ENCODE results near the gene APOBEC3A.
"Not testable (repeated sequence)": the region's sequence is repeated elsewhere in the genome, so short reads cannot be mapped to it uniquely, and the experiment has no call there.

The APOBEC3A gene

GRCh38 chr22:38943201-38943600 lies 14.2 kb upstream of the APOBEC3A start:
- no peak for DNase-seq (ENCODE audit: low spot score)

GRCh38 chr22:38943882-38944281 lies 13.5 kb upstream of the APOBEC3A start:
- DNase-seq (ENCODE audit: low spot score): no peak

- DNase-seq (ENCODE audit: low spot score): no peak
Observed at GRCh38 chr22:38944653-38945052, 12.8 kb upstream of the APOBEC3A start.

GRCh38 chr22:38945706-38946338 lies 11.6 kb upstream of the APOBEC3A start:
- not testable (repeated sequence) for DNase-seq (ENCODE audit: low spot score)

DNA sequence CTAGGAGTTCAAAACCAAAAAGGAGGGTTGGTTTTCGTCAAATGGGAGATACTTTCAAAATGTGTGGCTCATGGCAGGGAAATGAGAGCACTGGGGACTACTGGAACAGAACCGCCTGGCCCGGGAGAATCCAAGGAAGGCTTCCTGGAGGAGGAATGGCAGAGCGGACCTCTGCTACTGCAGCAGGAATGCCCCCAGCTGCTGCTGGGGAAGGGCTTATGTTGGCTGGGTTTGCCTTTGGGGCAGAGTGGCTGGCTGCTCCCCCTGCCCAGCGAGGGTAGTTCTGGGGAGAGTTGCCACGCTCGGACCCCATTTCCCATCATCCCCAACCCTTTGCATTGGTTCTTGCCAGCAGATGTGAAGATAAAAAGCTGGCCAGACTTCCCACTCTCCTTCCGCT lies 10.6 kb upstream of the APOBEC3A start:
- DNase-seq (ENCODE audit: low spot score): no peak

DNA sequence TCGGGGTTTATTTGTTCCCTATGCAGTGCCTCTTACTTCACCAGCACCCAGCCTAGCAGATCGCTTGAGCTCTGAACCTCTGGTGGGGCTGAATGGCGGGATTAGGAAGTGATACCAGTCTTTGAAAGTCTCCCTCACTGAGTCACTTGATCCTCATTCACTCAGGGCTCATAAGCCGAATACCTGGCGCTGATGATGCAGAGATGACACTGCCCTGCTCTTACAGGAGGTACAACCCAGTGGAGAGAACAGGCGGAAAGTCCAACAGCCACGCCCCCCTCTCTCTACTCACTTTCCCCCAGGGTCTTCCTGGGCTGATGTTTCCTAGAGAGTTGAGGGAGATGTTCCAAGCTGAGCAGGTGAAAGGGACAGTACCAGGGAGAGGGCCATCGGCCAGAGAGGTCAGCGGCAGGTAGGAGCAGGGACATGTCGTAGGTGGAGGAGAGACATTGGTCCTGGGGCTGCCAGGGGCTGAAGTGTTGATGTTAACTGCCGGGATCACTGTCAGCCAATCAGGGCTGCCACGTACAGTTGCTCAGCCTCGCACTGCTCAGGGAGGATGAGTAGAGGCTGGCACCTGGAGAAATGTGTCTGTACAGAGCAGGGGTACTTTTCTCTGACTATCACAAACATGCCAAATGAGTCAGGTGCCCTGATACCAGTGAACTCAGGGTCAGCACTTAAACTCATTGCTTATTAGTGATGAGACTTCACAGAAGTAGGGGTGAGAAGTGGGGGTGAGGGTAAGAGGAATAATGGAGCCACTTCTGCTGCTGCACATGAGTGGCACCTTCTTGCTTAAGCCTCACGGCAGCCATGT lies 9.9 kb upstream of the APOBEC3A start:
- DNase-seq (ENCODE audit: low spot score): no peak

DNA sequence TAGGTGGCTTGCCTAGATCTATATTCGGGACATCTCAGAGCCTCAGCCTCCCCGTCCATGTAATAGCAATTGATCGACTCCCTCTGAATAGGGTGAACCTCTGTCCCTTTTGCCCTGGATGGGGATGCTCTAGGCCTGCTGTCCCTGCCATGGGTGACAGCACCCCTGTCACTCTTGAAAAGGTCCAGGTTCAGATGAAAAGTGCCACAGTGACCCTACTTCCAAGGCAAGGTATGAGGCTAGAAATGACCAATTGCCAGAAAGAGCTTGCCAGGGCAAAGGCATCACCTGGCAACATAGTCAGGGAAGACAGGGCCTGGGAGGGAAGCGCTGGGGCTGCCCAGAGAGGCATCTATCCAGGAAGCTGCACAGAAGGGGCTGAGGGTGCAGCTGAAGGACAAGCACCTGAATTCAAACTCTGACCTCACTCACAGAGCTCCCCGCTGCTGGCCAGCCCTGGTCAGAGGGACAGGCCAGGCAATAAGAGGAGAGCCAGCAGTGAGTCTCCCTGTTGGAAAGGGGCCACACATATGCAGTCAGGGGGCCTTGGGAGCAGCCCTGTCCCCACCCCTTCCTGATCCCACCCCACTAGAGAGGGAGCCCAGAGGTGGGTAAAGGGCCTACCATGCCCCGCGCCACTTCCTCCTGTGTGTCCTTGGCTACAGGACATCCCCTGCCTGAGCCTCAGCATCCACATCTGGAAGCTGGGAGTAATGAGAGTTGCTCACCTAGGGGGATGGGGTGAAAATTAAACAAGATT lies 9.0 kb upstream of the APOBEC3A start:
- no peak for DNase-seq (ENCODE audit: low spot score)

DNA sequence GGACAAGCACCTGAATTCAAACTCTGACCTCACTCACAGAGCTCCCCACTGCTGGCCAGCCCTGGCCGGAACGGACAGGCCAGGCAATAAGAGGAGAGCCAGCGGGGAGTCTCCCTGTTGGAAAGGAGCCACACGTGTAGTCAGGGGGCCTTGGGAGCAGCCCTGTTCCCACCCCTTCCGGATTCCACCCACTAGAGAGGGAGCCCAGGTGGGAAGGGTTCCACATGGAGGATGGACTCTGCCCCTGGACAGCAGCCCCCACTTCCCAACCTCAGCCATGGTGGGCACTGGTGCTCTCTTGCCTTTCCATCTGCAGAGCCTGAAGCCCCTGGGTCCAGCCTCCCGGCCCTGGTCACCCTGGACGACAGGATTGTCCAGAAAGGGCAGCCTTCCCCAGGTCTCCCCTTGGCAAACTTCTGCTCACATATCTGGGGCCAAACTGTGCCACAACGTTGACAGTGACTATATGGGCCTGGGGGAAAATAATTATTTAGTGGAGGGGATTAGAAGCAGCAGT lies 7.5 kb upstream of the APOBEC3A start:
- no peak for DNase-seq (ENCODE audit: low spot score)

GRCh38 chr22:38950527-38951295 lies 6.7 kb upstream of the APOBEC3A start:
- DNase-seq (ENCODE audit: low spot score): no peak

DNA sequence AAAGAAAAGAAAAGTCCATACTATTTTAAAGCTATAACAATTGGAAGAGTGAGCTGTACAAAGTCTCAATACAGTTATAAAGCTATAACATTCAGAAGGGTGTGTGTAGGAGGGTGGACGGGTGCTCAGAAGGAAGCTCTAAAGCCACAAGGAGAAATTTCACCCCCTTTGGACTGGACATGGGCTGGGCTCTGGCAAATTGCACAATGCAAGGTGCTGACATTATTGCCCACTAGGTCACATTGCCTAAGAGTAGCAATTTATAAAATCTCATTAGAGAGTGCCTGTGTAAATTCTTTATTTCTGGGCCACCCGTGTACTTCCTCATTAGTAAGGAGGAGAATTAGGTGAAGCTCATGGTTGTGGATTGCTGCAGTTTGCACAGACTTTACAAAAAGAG lies 5.7 kb upstream of the APOBEC3A start:
- no peak for DNase-seq (ENCODE audit: low spot score)

- no peak for DNase-seq (ENCODE audit: low spot score)
Observed at GRCh38 chr22:38952281-38952993, 5.0 kb upstream of the APOBEC3A start.

DNA sequence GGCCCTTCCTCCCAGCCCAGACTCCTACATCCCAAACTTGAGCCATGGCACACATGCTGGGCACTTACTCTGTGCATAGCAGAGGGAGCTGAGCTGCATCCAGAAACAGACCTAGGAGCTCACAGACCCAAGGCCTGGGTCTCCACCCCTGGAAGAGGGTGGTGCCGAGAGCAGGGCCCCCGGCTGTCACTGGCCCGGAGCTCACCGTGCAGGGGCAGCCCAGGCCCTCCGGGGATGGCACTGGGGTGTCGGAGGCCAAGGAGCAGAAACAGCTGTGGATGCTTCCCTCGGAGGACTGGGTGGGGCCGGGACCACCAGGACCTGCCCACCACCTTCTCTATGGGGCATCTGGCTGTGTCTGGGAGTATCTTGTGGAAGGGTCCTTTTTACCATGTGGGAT lies 4.3 kb upstream of the APOBEC3A start:
- no peak for DNase-seq (ENCODE audit: low spot score)

GRCh38 chr22:38953577-38954413 lies 3.6 kb upstream of the APOBEC3A start:
- DNase-seq (ENCODE audit: low spot score): no peak

- DNase-seq (ENCODE audit: low spot score): no peak
Observed at GRCh38 chr22:38954414-38955043, 2.9 kb upstream of the APOBEC3A start.

- no peak for DNase-seq (ENCODE audit: low spot score)
Observed at GRCh38 chr22:38955250-38955905, 2.0 kb upstream of the APOBEC3A start.

DNA sequence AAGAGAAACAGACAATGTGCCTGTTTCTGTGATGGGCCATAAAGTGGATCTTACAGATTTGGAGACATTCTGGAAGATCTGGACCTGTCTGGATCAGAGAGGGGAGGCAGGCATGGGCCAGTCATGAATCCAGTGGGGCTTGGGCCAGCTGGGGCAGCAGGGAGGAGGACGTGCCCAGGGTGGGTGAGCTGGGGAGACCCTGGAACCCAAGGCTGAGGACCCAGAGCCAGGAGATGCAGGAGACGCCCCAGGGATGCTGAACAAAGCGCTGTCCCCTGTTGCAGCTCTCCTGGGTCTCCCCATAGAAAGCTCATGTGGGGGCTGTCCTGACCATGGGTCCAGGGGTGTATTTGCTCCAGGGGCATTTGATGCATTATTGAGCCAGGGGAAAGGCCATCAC lies 1.5 kb upstream of the APOBEC3A start:
- no peak for DNase-seq (ENCODE audit: low spot score)

DNA sequence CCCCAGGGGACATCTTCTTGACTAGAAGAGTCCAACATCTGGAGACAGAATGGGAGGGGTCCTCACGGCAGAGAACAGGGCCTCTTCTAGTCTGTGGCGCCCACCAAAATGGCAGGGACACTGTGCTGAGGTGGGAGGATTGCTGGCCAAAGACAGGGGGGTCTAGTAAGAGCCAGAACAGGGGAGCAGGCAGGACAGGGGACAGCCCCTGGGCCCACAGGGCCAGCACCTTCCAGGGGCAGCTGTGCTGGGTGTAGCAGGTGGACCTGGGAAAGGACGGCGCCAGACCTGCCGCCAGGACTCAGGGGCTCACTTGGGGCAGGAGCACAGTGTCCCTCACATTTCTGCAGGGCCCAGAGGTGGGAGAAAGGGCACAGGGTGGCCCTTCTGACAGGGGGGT lies 858 bp upstream of the APOBEC3A start:
- DNase-seq (ENCODE audit: low spot score): no peak

GRCh38 chr22:38957808-38958650 lies 620 bp downstream of the APOBEC3A start:
- no peak for DNase-seq (ENCODE audit: low spot score)

DNA sequence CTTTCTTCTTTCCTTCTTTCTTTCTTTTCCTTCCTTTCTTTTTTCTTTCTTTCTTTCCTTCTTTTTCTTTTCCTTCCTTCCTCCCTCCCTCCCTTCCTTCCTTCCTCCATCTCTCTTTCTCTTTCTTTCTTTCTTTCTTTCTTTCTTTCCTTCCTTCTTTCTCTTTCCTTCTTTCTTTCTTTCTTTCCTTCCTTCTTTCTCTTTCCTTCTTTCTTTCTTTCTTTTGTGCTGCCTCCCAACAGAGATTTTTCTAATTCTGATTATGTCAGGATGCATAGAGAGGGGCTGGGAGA lies 1.2 kb downstream of the APOBEC3A start:
- DNase-seq (ENCODE audit: low spot score): not testable (repeated sequence)
